Measurements from ENCODE around the gene GCLC.

DNA sequence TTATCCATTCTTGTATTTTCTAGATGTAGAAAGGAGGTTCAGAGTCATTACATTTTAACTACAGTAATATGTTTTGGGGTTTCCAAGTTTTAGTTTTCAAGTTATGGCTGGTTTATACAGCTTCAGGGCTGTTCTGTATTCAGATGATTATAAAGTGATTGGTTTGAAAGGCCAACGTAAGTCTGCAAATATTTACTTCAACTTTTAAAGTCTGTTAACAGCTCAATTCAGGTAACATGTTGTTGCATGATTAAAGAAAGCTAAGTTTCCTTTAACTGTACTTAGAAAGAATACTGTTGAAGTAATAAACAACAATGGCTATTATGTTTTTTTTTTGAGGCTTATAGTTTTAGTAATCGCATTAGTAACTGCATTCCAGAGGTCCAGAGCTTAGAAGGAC is 22.8 kb upstream of the GCLC start:
- TF ChIP-seq KLF16 (tag by site-specific recombination; IDR thresholded peaks at IDR 0.05) (no peak), ZNF274 (IDR thresholded peaks at IDR 0.05; ENCODE audit: low read length) (no peak), ZNF274 (tag by site-specific recombination; IDR thresholded peaks at IDR 0.05; ENCODE audit: borderline replicate concordance) (no peak)
- TF ChIP-seq, protein P1, sequence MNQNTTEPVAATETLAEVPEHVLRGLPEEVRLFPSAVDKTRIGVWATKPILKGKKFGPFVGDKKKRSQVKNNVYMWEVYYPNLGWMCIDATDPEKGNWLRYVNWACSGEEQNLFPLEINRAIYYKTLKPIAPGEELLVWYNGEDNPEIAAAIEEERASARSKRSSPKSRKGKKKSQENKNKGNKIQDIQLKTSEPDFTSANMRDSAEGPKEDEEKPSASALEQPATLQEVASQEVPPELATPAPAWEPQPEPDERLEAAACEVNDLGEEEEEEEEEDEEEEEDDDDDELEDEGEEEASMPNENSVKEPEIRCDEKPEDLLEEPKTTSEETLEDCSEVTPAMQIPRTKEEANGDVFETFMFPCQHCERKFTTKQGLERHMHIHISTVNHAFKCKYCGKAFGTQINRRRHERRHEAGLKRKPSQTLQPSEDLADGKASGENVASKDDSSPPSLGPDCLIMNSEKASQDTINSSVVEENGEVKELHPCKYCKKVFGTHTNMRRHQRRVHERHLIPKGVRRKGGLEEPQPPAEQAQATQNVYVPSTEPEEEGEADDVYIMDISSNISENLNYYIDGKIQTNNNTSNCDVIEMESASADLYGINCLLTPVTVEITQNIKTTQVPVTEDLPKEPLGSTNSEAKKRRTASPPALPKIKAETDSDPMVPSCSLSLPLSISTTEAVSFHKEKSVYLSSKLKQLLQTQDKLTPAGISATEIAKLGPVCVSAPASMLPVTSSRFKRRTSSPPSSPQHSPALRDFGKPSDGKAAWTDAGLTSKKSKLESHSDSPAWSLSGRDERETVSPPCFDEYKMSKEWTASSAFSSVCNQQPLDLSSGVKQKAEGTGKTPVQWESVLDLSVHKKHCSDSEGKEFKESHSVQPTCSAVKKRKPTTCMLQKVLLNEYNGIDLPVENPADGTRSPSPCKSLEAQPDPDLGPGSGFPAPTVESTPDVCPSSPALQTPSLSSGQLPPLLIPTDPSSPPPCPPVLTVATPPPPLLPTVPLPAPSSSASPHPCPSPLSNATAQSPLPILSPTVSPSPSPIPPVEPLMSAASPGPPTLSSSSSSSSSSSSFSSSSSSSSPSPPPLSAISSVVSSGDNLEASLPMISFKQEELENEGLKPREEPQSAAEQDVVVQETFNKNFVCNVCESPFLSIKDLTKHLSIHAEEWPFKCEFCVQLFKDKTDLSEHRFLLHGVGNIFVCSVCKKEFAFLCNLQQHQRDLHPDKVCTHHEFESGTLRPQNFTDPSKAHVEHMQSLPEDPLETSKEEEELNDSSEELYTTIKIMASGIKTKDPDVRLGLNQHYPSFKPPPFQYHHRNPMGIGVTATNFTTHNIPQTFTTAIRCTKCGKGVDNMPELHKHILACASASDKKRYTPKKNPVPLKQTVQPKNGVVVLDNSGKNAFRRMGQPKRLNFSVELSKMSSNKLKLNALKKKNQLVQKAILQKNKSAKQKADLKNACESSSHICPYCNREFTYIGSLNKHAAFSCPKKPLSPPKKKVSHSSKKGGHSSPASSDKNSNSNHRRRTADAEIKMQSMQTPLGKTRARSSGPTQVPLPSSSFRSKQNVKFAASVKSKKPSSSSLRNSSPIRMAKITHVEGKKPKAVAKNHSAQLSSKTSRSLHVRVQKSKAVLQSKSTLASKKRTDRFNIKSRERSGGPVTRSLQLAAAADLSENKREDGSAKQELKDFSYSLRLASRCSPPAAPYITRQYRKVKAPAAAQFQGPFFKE (tag by site-specific recombination; IDR thresholded peaks at IDR 0.05; ENCODE audit: borderline replicate concordance): no peak
- TF ChIP-seq, protein P2, sequence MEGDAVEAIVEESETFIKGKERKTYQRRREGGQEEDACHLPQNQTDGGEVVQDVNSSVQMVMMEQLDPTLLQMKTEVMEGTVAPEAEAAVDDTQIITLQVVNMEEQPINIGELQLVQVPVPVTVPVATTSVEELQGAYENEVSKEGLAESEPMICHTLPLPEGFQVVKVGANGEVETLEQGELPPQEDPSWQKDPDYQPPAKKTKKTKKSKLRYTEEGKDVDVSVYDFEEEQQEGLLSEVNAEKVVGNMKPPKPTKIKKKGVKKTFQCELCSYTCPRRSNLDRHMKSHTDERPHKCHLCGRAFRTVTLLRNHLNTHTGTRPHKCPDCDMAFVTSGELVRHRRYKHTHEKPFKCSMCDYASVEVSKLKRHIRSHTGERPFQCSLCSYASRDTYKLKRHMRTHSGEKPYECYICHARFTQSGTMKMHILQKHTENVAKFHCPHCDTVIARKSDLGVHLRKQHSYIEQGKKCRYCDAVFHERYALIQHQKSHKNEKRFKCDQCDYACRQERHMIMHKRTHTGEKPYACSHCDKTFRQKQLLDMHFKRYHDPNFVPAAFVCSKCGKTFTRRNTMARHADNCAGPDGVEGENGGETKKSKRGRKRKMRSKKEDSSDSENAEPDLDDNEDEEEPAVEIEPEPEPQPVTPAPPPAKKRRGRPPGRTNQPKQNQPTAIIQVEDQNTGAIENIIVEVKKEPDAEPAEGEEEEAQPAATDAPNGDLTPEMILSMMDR (tag by site-specific recombination; IDR thresholded peaks at IDR 0.05): no peak
- TF ChIP-seq, protein P3, sequence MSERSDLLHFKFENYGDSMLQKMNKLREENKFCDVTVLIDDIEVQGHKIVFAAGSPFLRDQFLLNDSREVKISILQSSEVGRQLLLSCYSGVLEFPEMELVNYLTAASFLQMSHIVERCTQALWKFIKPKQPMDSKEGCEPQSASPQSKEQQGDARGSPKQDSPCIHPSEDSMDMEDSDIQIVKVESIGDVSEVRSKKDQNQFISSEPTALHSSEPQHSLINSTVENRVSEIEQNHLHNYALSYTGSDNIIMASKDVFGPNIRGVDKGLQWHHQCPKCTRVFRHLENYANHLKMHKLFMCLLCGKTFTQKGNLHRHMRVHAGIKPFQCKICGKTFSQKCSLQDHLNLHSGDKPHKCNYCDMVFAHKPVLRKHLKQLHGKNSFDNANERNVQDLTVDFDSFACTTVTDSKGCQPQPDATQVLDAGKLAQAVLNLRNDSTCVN (tag by site-specific recombination; optimal IDR thresholded peaks at IDR 0.05): no peak
